T-cell (primary cell): Measurements from ENCODE around the gene SLC22A7. TPM values are rescaled to one million over a fixed set of nuclear protein-coding genes. Genes with fewer than 3 reads are reported as not detected.

Experiments used
- ATAC-seq, 4 experiments: fragments of 200-7000 bp in 3 of 4; fragments of 150-1000 bp in 1 of 4; cut with Tn5 transposase; replicated peaks in 1 of 4; 1 replicate in 3 of 4; 2 replicates in 1 of 4; pipeline ENCODE4 v1.10.0; 2021; ENCODE audit warnings: moderate library complexity in 3 of 4, mild to moderate bottlenecking in 2 of 4, moderate number of reproducible peaks in 1 of 4
- CTCF ChIA-PET, 2 donors: fragments of 300-600 bp; sonication (Branson Sonifier 250); formaldehyde crosslinking; loops; one replicate each; lab custom pipeline; 2022; ENCODE audit warnings: antibody characterized with exemption in 2 of 2; lab: Charles Lee
- POLR2A ChIA-PET, 2 donors: fragments of 300-600 bp; sonication (Branson Sonifier 250); formaldehyde crosslinking; loops; one replicate each; lab custom pipeline; 2022; ENCODE audit warnings: antibody characterized with exemption in 2 of 2; lab: Charles Lee
- DNase-seq, 35 experiments: peaks; one replicate each; pipeline versions ENCODE4 v3.0.0 to v3.0.0-alpha.2; 2013 to 2023
- H3K27ac ChIP-seq: one replicate; pipeline ENCODE4 v1.5.1; 2013; ENCODE audit warnings: low read length
- H3K27me3 ChIP-seq, 2 experiments: replicated peaks in 1 of 2; 1 replicate in 1 of 2; 2 replicates in 1 of 2; pipeline versions ENCODE4 v1.6.1 to v1.7.0; 2013; ENCODE audit warnings: low read length in 1 of 2, mixed read lengths in 1 of 2; ENCODE audit not compliant: control insufficient read depth in 2 of 2, insufficient read depth in 2 of 2; ENCODE audit errors: extremely low read depth in 1 of 2
- H3K36me3 ChIP-seq, 2 donors: 1 replicate in 1 of 2; 2 replicates in 1 of 2; pipeline versions ENCODE4 v1.6.1 to v1.7.0; 2013; ENCODE audit warnings: low read length in 1 of 2; ENCODE audit not compliant: control insufficient read depth in 2 of 2, insufficient read depth in 1 of 2; ENCODE audit errors: extremely low read depth in 1 of 2
- H3K4me1 ChIP-seq, 2 experiments: 1 replicate in 1 of 2; 2 replicates in 1 of 2; pipeline versions ENCODE4 v1.6.1 to v1.7.0; 2013; ENCODE audit warnings: low read length in 2 of 2, mixed read lengths in 1 of 2; ENCODE audit not compliant: insufficient read depth in 2 of 2, control insufficient read depth in 1 of 2; ENCODE audit errors: extremely low read depth in 1 of 2
- H3K4me3 ChIP-seq, 2 donors: 1 replicate in 1 of 2; 2 replicates in 1 of 2; pipeline versions ENCODE4 v1.5.1 to v1.7.0; 2013; ENCODE audit warnings: mild to moderate bottlenecking in 2 of 2, low read length in 1 of 2, moderate library complexity in 1 of 2; ENCODE audit not compliant: control insufficient read depth in 1 of 2; ENCODE audit errors: extremely low read depth in 1 of 2
- H3K9me3 ChIP-seq: 2 replicates; pipeline ENCODE4 v1.7.0; 2013
- H3K27ac Mint-ChIP-seq, 2 donors: one replicate each; pipeline ENCODE4 v1.8.0; 2020 to 2021; ENCODE audit warnings: mild to moderate bottlenecking in 2 of 2, mixed read lengths in 2 of 2
- H3K27me3 Mint-ChIP-seq, 2 donors: one replicate each; pipeline ENCODE4 v1.8.0; 2021 to 2022; ENCODE audit warnings: mixed read lengths in 2 of 2
- H3K36me3 Mint-ChIP-seq: one replicate; pipeline ENCODE4 v1.8.0; 2021; ENCODE audit warnings: mixed read lengths
- H3K4me1 Mint-ChIP-seq, 3 donors: one replicate each; pipeline ENCODE4 v1.8.0; 2020 to 2022; ENCODE audit warnings: mixed read lengths in 3 of 3, mild to moderate bottlenecking in 1 of 3
- H3K4me3 Mint-ChIP-seq, 3 donors: one replicate each; pipeline ENCODE4 v1.8.0; 2020 to 2022; ENCODE audit warnings: mild to moderate bottlenecking in 3 of 3, mixed read lengths in 3 of 3, moderate library complexity in 3 of 3
- H3K9me3 Mint-ChIP-seq, 3 donors: one replicate each; pipeline ENCODE4 v1.8.0; 2020 to 2022; ENCODE audit warnings: mixed read lengths in 3 of 3
- WGBS: methylation state at CpG from one replicate; pipeline ENCODE4 v1.1.5; 2013; ENCODE audit warnings: missing lambda C conversion rate; ENCODE audit not compliant: insufficient coverage; 5-methylcytosine and 5-hydroxymethylcytosine counted together
- total RNA-seq, 35 experiments: library from RNA in 6 of 35; stranded (reverse) in 6 of 35; fragments of 120-200 nt in 1 of 35; gene quantifications; one replicate each; pipeline versions ENCODE4 v1.2.1 to v1.2.4 and lab custom pipeline; 2013 to 2026

Gene SLC22A7
- total RNA-seq, 5 donors from 2014 or later (not counting 1 experiment from before 2014, with no cell fraction given) = not detected

DNA sequence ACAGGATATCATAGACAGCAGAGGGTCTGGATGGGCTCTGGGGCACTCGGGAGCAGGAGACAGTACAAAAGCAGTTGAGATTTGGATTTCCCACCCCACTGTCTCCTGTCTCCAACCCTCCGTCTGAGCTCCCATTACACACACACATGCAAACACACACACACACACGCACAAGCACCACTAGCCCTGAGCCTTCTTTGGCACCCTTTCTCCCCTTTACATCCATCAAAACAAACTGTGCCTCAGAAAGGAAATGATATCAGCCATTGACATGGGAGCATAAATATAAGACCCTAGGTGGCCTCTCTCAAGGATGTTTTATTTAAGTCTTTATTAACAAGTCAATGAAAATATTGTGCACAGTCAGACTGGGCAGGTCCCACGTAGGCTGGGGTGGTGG lies 37.3 kb upstream of the SLC22A7 start:
- Mint-ChIP-seq H3K4me3 (no peak overlapping the region), H3K36me3 (no peaks in the 10 kb centered on the region), H3K27ac (no peak overlapping the region), H3K9me3 (no peaks in the 10 kb centered on the region), H3K4me1 (peaks cover 1 to 6% (median 1%) of the 10 kb centered on the region in 3 donors), H3K27me3 (peaks cover 3 to 6% of the 10 kb centered on the region in 2 donors)
- Histone ChIP-seq H3K27ac (no peak overlapping the region), H3K27me3 (peaks cover 0 to 35% of the 10 kb centered on the region in 2 experiments), H3K4me1 (peaks cover 0 to 6% of the 10 kb centered on the region in 2 experiments), H3K36me3 (no peaks in the 10 kb centered on the region), H3K9me3 (no peaks in the 10 kb centered on the region), H3K4me3 (no peak overlapping the region)
- ChIA-PET CTCF (interaction anchor here (0.5 to 0.6 kb wide), 2 partner anchors 196 to 217 kb away, joined by 3 read pairs; partner anchors contain the start of gene TJAP1 (in 1 of the 2)), POLR2A (no interaction called here)
- ATAC-seq (no peak), DNase-seq (no peak)
- WGBS = 86% methylated on average over 1 of the region's 4 CpGs

DNA sequence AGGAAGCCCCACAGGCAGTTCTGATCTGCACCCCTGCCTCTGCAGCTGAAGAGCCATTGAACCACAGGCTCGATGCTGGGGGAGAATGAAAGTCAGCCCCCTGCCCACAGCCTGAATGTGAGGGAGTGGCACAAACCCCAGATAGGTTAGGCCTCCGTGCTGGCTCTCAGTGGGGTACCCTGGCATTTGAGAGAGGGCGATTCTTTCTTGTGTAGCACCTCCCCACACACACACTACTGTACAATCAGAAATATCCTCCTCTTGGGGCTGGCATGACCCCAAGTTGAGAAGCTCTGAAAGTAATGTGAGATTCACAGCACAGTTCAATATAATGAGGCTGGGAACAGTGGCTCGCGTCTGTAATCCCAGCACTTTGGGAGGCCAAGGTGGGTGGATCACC lies 36.9 kb upstream of the SLC22A7 start:
- POLR2A ChIA-PET = no interaction called here
- Histone ChIP-seq H3K36me3 (no peaks in the 10 kb centered on the region), H3K9me3 (no peaks in the 10 kb centered on the region), H3K4me3 (no peak overlapping the region), H3K27me3 (peaks cover 0 to 33% of the 10 kb centered on the region in 2 experiments), H3K27ac (no peak overlapping the region), H3K4me1 (peaks cover 0 to 6% of the 10 kb centered on the region in 2 experiments)
- DNase-seq (no peak), ATAC-seq (no peak)
- Mint-ChIP-seq H3K36me3 (no peaks in the 10 kb centered on the region), H3K4me3 (no peak overlapping the region), H3K27me3 (peaks cover 3 to 6% of the 10 kb centered on the region in 2 donors), H3K4me1 (peaks cover 1 to 6% (median 1%) of the 10 kb centered on the region in 3 donors), H3K9me3 (no peaks in the 10 kb centered on the region), H3K27ac (no peak overlapping the region)
- CTCF ChIA-PET = interaction anchor here in 1 of 2 donors (0.6 kb wide), 1 partner anchor 195 kb away, joined by 3 read pairs; no protein-coding TSS in a partner anchor
- no CpG with 5 or more reads among the region's 5 CpGs for WGBS

DNA sequence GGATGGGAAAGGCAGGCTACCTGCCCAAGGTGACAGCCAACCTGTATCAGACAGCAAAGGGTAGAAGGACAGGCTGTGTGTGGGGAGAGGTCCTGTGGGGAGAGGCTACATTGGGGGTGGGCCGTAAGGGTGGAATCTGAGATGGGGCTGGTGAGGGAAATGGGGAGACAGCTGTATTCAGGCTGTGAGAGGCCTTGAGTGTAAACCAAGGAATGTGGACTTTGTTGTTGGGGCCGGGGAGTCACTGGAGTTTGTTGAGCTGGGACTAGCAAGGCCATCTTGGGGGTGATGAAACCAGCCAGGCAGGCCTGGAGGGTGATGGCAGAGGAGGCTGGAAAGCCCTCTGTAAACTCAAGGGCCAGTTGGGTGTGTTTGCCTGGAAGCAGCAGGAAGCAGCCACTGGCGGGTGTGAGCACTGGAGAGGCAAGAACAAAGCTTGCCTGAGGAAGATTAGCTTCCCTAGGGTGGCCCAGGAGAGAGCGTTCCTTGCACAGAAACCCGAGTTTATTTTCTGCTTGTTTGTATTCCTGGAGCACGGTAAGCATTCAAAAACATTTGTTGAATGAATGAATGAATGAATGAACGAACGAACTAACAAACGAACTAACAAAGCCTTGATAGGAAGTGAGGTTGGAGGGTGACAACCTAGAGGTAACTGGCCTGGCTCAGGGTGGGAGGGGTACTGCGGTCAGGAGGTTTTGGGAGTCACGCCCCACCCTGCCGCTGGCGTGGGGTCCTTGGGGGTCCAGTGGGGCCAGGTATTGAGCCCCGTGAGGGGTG lies 35.9 kb upstream of the SLC22A7 start:
- no peak overlapping the region for H3K4me3 ChIP-seq
- no peaks in the 10 kb centered on the region for H3K9me3 Mint-ChIP-seq
- CTCF ChIA-PET = interaction anchor here (0.6 to 0.8 kb wide), 4 partner anchors 10 to 361 kb away, joined by 3 to 6 read pairs (median 3); no protein-coding TSS in a partner anchor
- peaks cover 0 to 26% of the 10 kb centered on the region in 2 experiments for H3K27me3 ChIP-seq
- H3K4me1 ChIP-seq = peaks cover 0 to 6% of the 10 kb centered on the region in 2 experiments
- H3K27me3 Mint-ChIP-seq = peaks cover under 1 to 6% of the 10 kb centered on the region in 2 donors
- H3K27ac ChIP-seq = no peak overlapping the region
- DNase-seq (no peak), ATAC-seq (no peak)
- H3K4me3 Mint-ChIP-seq = no peak overlapping the region
- H3K9me3 ChIP-seq = no peaks in the 10 kb centered on the region
- POLR2A ChIA-PET = no interaction called here
- H3K4me1 Mint-ChIP-seq = peaks cover 1 to 6% (median 1%) of the 10 kb centered on the region in 3 donors
- 91% methylated on average over 14 of the region's 14 CpGs for WGBS
- no peaks in the 10 kb centered on the region for H3K36me3 Mint-ChIP-seq
- H3K36me3 ChIP-seq = no peaks in the 10 kb centered on the region
- no peak overlapping the region for H3K27ac Mint-ChIP-seq

DNA sequence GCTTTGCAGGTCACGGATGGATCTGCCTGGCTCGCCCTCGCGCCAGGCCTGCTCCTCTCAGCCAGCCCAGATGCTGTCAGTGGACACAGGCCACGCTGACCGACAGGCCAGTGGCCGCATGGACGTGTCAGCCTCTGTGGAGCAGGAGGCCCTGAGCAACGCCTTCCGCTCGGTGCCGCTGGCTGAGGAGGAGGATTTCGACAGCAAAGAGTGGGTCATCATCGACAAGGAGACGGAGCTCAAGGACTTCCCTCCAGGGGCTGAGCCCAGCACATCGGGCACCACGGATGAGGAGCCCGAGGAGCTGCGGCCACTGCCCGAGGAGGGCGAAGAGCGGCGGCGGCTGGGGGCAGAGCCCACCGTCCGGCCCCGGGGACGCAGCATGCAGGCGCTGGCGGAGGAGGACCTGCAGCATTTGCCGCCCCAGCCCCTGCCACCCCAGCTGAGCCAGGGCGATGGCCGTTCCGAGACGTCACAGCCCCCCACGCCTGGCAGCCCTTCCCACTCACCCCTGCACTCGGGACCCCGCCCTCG lies 35.2 kb upstream of the SLC22A7 start:
- ChIA-PET POLR2A (no interaction called here), CTCF (interaction anchor here in 1 of 2 donors (0.5 to 1.6 kb wide), 5 partner anchors 10 to 385 kb away, joined by 3 to 5 read pairs (median 4); no protein-coding TSS in a partner anchor)
- Histone ChIP-seq H3K4me1 (peaks cover 0 to 6% of the 10 kb centered on the region in 2 experiments), H3K4me3 (no peak overlapping the region), H3K27ac (no peak overlapping the region), H3K9me3 (no peaks in the 10 kb centered on the region), H3K36me3 (no peaks in the 10 kb centered on the region), H3K27me3 (peaks cover 0 to 22% of the 10 kb centered on the region in 2 experiments)
- 95% methylated on average over 25 of the region's 39 CpGs for WGBS
- no peak for ATAC-seq
- Mint-ChIP-seq H3K36me3 (no peaks in the 10 kb centered on the region), H3K27ac (no peak overlapping the region), H3K4me3 (no peak overlapping the region), H3K27me3 (peaks cover 0 to 7% of the 10 kb centered on the region in 2 donors), H3K4me1 (peaks cover 1 to 6% (median 1%) of the 10 kb centered on the region in 3 donors), H3K9me3 (no peaks in the 10 kb centered on the region)
- no peak for DNase-seq

DNA sequence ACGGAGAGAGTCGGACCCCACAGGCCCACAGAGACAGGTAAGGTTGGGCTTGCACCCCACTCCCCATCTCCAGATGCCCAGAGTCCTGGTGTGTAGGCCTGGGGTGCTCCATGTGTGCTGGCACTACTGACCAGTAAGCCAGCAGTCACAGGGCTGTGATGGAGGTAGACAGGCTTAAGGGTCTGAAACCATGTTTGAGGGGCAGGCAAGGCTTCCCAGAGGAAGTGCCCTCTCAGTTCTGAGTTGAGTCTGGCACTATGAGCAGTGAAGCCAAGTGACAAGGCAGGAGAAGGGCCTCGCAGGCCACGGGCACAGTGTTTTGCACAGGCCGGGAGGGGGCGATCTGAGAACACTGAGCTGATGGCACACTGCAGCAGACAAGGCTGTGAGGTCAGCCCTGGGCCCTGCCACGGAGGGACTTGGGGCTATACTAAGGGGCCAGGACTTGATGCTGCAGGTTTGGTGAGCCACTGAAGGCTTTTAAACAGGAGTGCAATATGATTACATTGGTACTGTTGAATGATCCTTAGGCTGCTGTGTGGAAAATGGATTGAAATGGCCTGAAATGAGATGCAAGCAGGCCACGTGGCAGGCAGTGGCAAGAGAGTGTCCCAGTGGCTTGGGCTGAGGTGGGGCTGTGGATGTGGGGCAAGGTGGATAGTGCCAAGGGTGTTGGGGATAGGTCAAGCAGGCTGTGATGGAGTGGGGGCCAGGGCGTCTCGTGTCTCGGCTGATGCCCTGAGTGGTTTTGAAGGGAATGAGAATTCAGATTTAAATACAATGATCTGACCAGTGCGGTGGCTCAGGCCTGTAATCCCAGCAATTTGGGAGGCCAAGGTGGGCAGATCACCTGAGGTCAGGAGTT lies 34.5 kb upstream of the SLC22A7 start:
- CTCF ChIA-PET = interaction anchor here in 1 of 2 donors (0.5 to 1.6 kb wide), 7 partner anchors 17 to 384 kb away, joined by 3 to 5 read pairs (median 3); partner anchors contain the start of gene DNPH1
- 17% methylated on average over 6 of the region's 12 CpGs for WGBS

More for the DNA sequence above, 34.5 kb upstream of the SLC22A7 start:
- Mint-ChIP-seq H3K27me3 (peaks cover 0 to 3% of the 10 kb centered on the region in 2 donors), H3K9me3 (no peaks in the 10 kb centered on the region), H3K4me1 (peaks cover 1 to 6% (median 1%) of the 10 kb centered on the region in 3 donors), H3K36me3 (no peaks in the 10 kb centered on the region), H3K27ac (no peak overlapping the region), H3K4me3 (no peak overlapping the region)
- peaks cover 0 to 6% of the 10 kb centered on the region in 2 experiments for H3K4me1 ChIP-seq
- no peak overlapping the region for H3K4me3 ChIP-seq
- ATAC-seq (peak; percentile 85 to 99 (median 92)), DNase-seq (peak; percentile 28 to 82 (median 64))
- no peaks in the 10 kb centered on the region for H3K36me3 ChIP-seq
- peaks cover 0 to 29% of the 10 kb centered on the region in 2 experiments for H3K27me3 ChIP-seq
- POLR2A ChIA-PET = no interaction called here
- H3K27ac ChIP-seq = no peak overlapping the region
- no peaks in the 10 kb centered on the region for H3K9me3 ChIP-seq
